Upper lobe of left lung (tissue), 6 donors: ENCODE results near the gene ZNF500. TPM values are rescaled to one million over a fixed set of nuclear protein-coding genes. Genes with fewer than 3 reads are reported as not detected.

Experiments used
- ATAC-seq, 2 donors: fragments of 200-7000 bp; cut with Tn5 transposase; one replicate each; pipeline ENCODE4 v1.9.1; 2022; ENCODE audit warnings: mild to moderate bottlenecking in 2 of 2, moderate library complexity in 2 of 2; ENCODE audit not compliant: low FRiP score in 2 of 2
- DNase-seq, 2 donors: peaks; one replicate each; pipeline ENCODE4 v3.0.0-alpha.2; 2019 to 2020
- H3K27ac ChIP-seq, 4 donors: fragments of 200-600 bp; sonication (generic); one replicate each; pipeline ENCODE4 v1.5.1; 2016 to 2019
- H3K27me3 ChIP-seq, 4 donors: fragments of 200-600 bp; sonication (generic); one replicate each; pipeline ENCODE4 v1.5.1; 2017 to 2019
- H3K36me3 ChIP-seq, 4 donors: fragments of 200-600 bp; sonication (generic); one replicate each; pipeline ENCODE4 v1.5.1; 2016 to 2019
- H3K4me1 ChIP-seq, 4 donors: fragments of 200-600 bp; sonication (generic); one replicate each; pipeline ENCODE4 v1.5.1; 2018 to 2019
- H3K4me3 ChIP-seq, 4 donors: fragments of 200-600 bp; sonication (generic); one replicate each; pipeline ENCODE4 v1.5.1; 2017 to 2019; ENCODE audit warnings: mild to moderate bottlenecking in 2 of 4, moderate library complexity in 1 of 4
- H3K9me3 ChIP-seq, 4 donors: fragments of 200-600 bp; sonication (generic); one replicate each; pipeline ENCODE4 v1.5.1; 2018 to 2019
- CTCF ChIP-seq, 6 experiments: fragments of 450-650 bp in 4 of 6; fragments of 200-600 bp in 2 of 6; sonication (generic) in 2 of 6; IDR thresholded peaks; one replicate each; pipeline ENCODE4 v1.5.1; 2016 to 2019; ENCODE audit warnings: antibody characterized with exemption in 6 of 6
- EP300 ChIP-seq, 4 donors: sonication (generic); formaldehyde crosslinking; IDR thresholded peaks; one replicate each; pipeline ENCODE4 v1.5.1; 2017; ENCODE audit warnings: antibody characterized with exemption in 4 of 4, control low read depth in 2 of 4
- POLR2A ChIP-seq, 4 donors: fragments of 450-650 bp; IDR thresholded peaks; one replicate each; pipeline ENCODE4 v1.5.1; 2016 to 2017; ENCODE audit warnings: antibody characterized with exemption in 4 of 4, mild to moderate bottlenecking in 2 of 4
- POLR2AphosphoS5 ChIP-seq, 2 donors: sonication (generic); formaldehyde crosslinking; IDR thresholded peaks; one replicate each; pipeline ENCODE4 v1.5.1; 2017; ENCODE audit warnings: antibody characterized with exemption in 2 of 2
- WGBS, 2 donors: methylation state at CpG; one replicate each; pipeline ENCODE4 v1.1.5; 2017 to 2018; 5-methylcytosine and 5-hydroxymethylcytosine counted together
- total RNA-seq, 6 donors: library from RNA; depleted of rRNA in 4 of 6; stranded (reverse); fragments of >200 nt in 4 of 6; gene quantifications; one replicate each; pipeline versions ENCODE4 v1.1.0 to v1.2.1, GENCODE V29; 2016 to 2021
- donor health status: DM: no; HTN: no; CAD: no; lungs with moderate emphysema.
- donor health status: DM: no; HTN: yes; CAD: no; lungs with severe emphysema.

Gene ZNF500
- total RNA-seq, 6 donors from 2014 or later: 10.1 to 17.5 (median 13.2) TPM

- no peak overlapping the region for H3K4me3 ChIP-seq
- TF ChIP-seq CTCF (IDR thresholded peaks at IDR 0.05) (no peak), POLR2A (IDR thresholded peaks at IDR 0.05) (no peak), EP300 (IDR thresholded peaks at IDR 0.05) (no peak), POLR2AphosphoS5 (IDR thresholded peaks at IDR 0.05) (no peak)
- H3K27me3 ChIP-seq: no peaks in the 10 kb centered on the region
- H3K9me3 ChIP-seq: no peaks in the 10 kb centered on the region
- 86 to 90% methylated on average over 9 to 18 of the region's 18 CpGs for WGBS, 2 donors
- H3K36me3 ChIP-seq: peaks cover 0 to 72% (median 31%) of the 10 kb centered on the region in 4 donors
- H3K27ac ChIP-seq: no peak overlapping the region
- no peak for DNase-seq
- ATAC-seq: no peak
- no peaks in the 10 kb centered on the region for H3K4me1 ChIP-seq
Measured at GRCh38 chr16:4713663-4714501, 53.1 kb downstream of the ZNF500 start.

DNA sequence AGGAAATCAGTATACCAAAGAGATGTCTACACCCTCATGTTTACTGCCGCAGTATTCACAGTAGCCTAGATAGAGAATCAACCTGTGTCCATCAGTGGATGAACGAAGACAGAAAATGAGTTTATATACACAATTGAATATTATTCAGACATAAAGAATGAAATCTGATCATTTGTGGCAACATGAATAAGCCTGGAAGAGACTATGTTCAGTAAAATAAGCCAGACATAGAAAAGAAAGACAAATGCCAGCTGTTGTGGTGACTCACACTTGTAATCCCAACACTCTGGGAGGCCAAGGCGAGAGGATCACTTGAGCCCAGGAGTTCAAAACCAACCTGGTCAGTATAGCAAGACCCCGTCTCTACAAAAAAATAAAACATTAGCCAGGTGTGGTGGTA is 57.5 kb downstream of the ZNF500 start:
- no peak for TF ChIP-seq POLR2A (IDR thresholded peaks at IDR 0.05)
- no peak for TF ChIP-seq POLR2AphosphoS5 (IDR thresholded peaks at IDR 0.05)
- TF ChIP-seq EP300 (IDR thresholded peaks at IDR 0.05): no peak
- no peak for TF ChIP-seq CTCF (IDR thresholded peaks at IDR 0.05)
- DNase-seq: no peak
- H3K4me3 ChIP-seq: no peak overlapping the region
- H3K27ac ChIP-seq: no peak overlapping the region
- ATAC-seq: no peak
- 95 to 98% methylated on average over 4 of the region's 4 CpGs for WGBS, 2 donors
- no peaks in the 10 kb centered on the region for H3K27me3 ChIP-seq
- no peaks in the 10 kb centered on the region for H3K9me3 ChIP-seq
- H3K36me3 ChIP-seq: peaks cover 0 to 73% (median 38%) of the 10 kb centered on the region in 4 donors
- H3K4me1 ChIP-seq: no peaks in the 10 kb centered on the region

- H3K27me3 ChIP-seq: no peaks in the 10 kb centered on the region
- H3K27ac ChIP-seq: no peak overlapping the region
- WGBS, 2 donors: 92 to 93% methylated on average over 6 to 7 of the region's 7 CpGs
- H3K9me3 ChIP-seq: no peaks in the 10 kb centered on the region
- ATAC-seq (no peak), DNase-seq (no peak)
- TF ChIP-seq CTCF (IDR thresholded peaks at IDR 0.05) (no peak), POLR2AphosphoS5 (IDR thresholded peaks at IDR 0.05) (no peak), EP300 (IDR thresholded peaks at IDR 0.05) (no peak), POLR2A (IDR thresholded peaks at IDR 0.05) (no peak)
- no peaks in the 10 kb centered on the region for H3K4me1 ChIP-seq
- no peak overlapping the region for H3K4me3 ChIP-seq
- H3K36me3 ChIP-seq: peaks cover 0 to 70% (median 38%) of the 10 kb centered on the region in 4 donors
Measured at GRCh38 chr16:4706871-4707270, 60.1 kb downstream of the ZNF500 start.

GRCh38 chr16:4704913-4705312 is 62.0 kb downstream of the ZNF500 start:
- Histone ChIP-seq H3K4me1 (no peaks in the 10 kb centered on the region), H3K27ac (no peak overlapping the region), H3K27me3 (no peaks in the 10 kb centered on the region), H3K4me3 (no peak overlapping the region), H3K9me3 (no peaks in the 10 kb centered on the region), H3K36me3 (peaks cover 0 to 80% (median 45%) of the 10 kb centered on the region in 4 donors)
- DNase-seq (no peak), ATAC-seq (no peak)
- WGBS, 2 donors: 93 to 98% methylated on average over 14 of the region's 14 CpGs
- TF ChIP-seq POLR2AphosphoS5 (IDR thresholded peaks at IDR 0.05): no peak

DNA sequence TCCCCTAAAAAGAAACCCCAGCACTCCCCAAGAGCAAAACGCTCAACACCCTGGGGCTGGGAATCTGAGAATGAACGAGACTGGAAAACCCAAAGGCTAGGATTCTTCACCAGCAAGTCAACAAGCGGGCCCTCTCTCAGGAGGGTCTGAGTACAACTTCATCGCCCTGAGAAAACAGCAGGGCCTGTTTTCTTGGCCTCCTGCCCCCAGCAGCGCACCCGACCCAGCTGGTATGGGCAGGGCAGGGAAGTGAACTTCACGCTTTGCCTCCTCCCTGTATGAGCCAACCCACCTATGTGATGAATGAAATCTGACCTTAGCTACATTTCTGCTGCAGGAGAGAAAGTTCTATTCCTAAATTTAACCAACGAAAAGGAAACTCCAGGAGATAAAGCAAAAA is 62.5 kb downstream of the ZNF500 start:
- H3K4me3 ChIP-seq: no peak overlapping the region
- no peak for DNase-seq

More for the DNA sequence above, 62.5 kb downstream of the ZNF500 start:
- H3K27me3 ChIP-seq: no peaks in the 10 kb centered on the region
- no peak overlapping the region for H3K27ac ChIP-seq
- TF ChIP-seq CTCF (IDR thresholded peaks at IDR 0.05) (no peak), POLR2A (IDR thresholded peaks at IDR 0.05) (no peak), EP300 (IDR thresholded peaks at IDR 0.05) (no peak), POLR2AphosphoS5 (IDR thresholded peaks at IDR 0.05) (no peak)
- no peak for ATAC-seq
- H3K36me3 ChIP-seq: peaks cover 0 to 80% (median 44%) of the 10 kb centered on the region in 4 donors
- no peaks in the 10 kb centered on the region for H3K4me1 ChIP-seq
- 86 to 92% methylated on average over 7 to 8 of the region's 8 CpGs for whole genome bisulfite sequencing, 2 donors
- H3K9me3 ChIP-seq: no peaks in the 10 kb centered on the region
